Panc1 (cell line): ENCODE measurements around the gene NBPF11. TPM values are rescaled to one million over a fixed set of nuclear protein-coding genes. Genes with fewer than 3 reads are reported as not detected.

Experiments
- ATAC-seq: fragments of 200-7000 bp; cut with Tn5 transposase; 2 replicates; pipeline ENCODE4 v1.9.1; 2020; ENCODE audit warnings: mild to moderate bottlenecking, moderate library complexity
- BruUV-seq: library from RNA; stranded (reverse); fragments of 400-500 nt; replicated peaks from 2 replicates; lab custom pipeline; 2021; lab: Mats Ljungman, UMichigan
- CTCF ChIA-PET: fragments of 300-600 bp; sonication (Branson Sonifier 250); formaldehyde crosslinking; loops from one replicate; lab custom pipeline; 2022; ENCODE audit warnings: antibody characterized with exemption; lab: Charles Lee
- POLR2A ChIA-PET: fragments of 300-600 bp; sonication (Branson Sonifier 250); formaldehyde crosslinking; loops from one replicate; lab custom pipeline; 2022; ENCODE audit warnings: antibody characterized with exemption; lab: Charles Lee
- DNase-seq: peaks from one replicate; pipeline ENCODE4 v3.0.0-alpha.2; 2010; ENCODE audit warnings: low read depth, low spot score
- H3K27ac ChIP-seq: 2 replicates; pipeline ENCODE4 v1.5.1; 2011; ENCODE audit warnings: mild to moderate bottlenecking, low read length, inconsistent platforms
- H3K27me3 ChIP-seq: fragments of 200-500 bp; sonication (Bioruptor generic); 2 replicates; pipeline ENCODE4 v1.6.0; 2014; ENCODE audit warnings: low read length, inconsistent platforms; ENCODE audit not compliant: control insufficient read depth, insufficient read depth
- H3K36me3 ChIP-seq: fragments of 200-500 bp; sonication (Bioruptor generic); 2 replicates; pipeline ENCODE4 v1.5.1; 2014; ENCODE audit warnings: inconsistent platforms, mild to moderate bottlenecking, low read length, moderate library complexity; ENCODE audit not compliant: control insufficient read depth, insufficient read depth
- H3K4me1 ChIP-seq: 2 replicates; pipeline ENCODE4 v1.5.1; 2011; ENCODE audit warnings: inconsistent platforms, mild to moderate bottlenecking, low read length, moderate library complexity; ENCODE audit not compliant: control insufficient read depth, insufficient read depth
- H3K4me3 ChIP-seq, 2 experiments: 2 replicates each; pipeline ENCODE4 v1.5.1; 2011 to 2012; ENCODE audit warnings: low read depth in 2 of 2, low read length in 2 of 2, mild to moderate bottlenecking in 2 of 2, inconsistent platforms in 1 of 2, moderate library complexity in 1 of 2
- H3K9me3 ChIP-seq: fragments of 200-500 bp; sonication (Bioruptor generic); 2 replicates; pipeline ENCODE4 v1.5.1; 2014; ENCODE audit warnings: low read depth, mild to moderate bottlenecking, inconsistent platforms, low read length, moderate library complexity; ENCODE audit not compliant: control insufficient read depth, insufficient read depth
- CTCF ChIP-seq: fragments of 450-650 bp; IDR thresholded peaks from 2 replicates; pipeline ENCODE4 v1.5.1; 2017; ENCODE audit warnings: mild to moderate bottlenecking
- POLR2AphosphoS5 ChIP-seq: IDR thresholded peaks from 2 replicates; pipeline ENCODE4 v1.6.1; 2012; ENCODE audit warnings: mild to moderate bottlenecking, low read depth, low read length, moderate library complexity
- REST ChIP-seq, 2 experiments: IDR thresholded peaks; 2 replicates each; pipeline ENCODE4 v1.6.1; 2011 to 2012; ENCODE audit warnings: low read depth in 2 of 2, control low read depth in 1 of 2, low read length in 1 of 2, mild to moderate bottlenecking in 1 of 2, moderate library complexity in 1 of 2; ENCODE audit not compliant: insufficient read depth in 1 of 2
- SIN3A ChIP-seq: IDR thresholded peaks from 2 replicates; pipeline ENCODE4 v1.6.1; 2012; ENCODE audit warnings: low read depth, mild to moderate bottlenecking, low read length, moderate library complexity, borderline replicate concordance; ENCODE audit not compliant: insufficient read depth
- TCF7L2 ChIP-seq: IDR thresholded peaks from 2 replicates; pipeline ENCODE4 v1.6.1; 2011; ENCODE audit warnings: mild to moderate bottlenecking, low read depth, low read length, inconsistent platforms
- in situ Hi-C: cut with HindIII; loops from 2 replicates; pipeline ENCODE4 v1.10.0; 2016; ENCODE audit warnings: low sequenced_read_pairs, low pct_unique_long_range_greater_than_20kb
- intact Hi-C: fragments of 100-400 bp; cut with micrococcal nuclease; formaldehyde crosslinking; loops from one replicate; pipeline ENCODE4 v1.10.0; 2022; ENCODE audit not compliant: unreplicated experiment
- total RNA-seq: library from RNA; stranded (reverse); gene quantifications from one replicate; pipeline ENCODE4 v1.2.1, GENCODE V29; 2021; ENCODE audit not compliant: unreplicated experiment

The NBPF11 gene
- total RNA-seq, 1 experiment from 2014 or later = 9.2 TPM

- Histone ChIP-seq H3K27me3 (no peaks in the 10 kb centered on the region), H3K4me3 (no peak overlapping the region), H3K27ac (no peak overlapping the region), H3K9me3 (no peaks in the 10 kb centered on the region), H3K36me3 (no peaks in the 10 kb centered on the region), H3K4me1 (no peaks in the 10 kb centered on the region)
- ChIA-PET POLR2A (no interaction called here), CTCF (no interaction called here)
- intact Hi-C loops = no loop called here
- TF ChIP-seq CTCF = no peak
- TF ChIP-seq REST (IDR thresholded peaks at IDR 0.05; ENCODE audit: insufficient read depth in 1 of 2, low read depth in 2 of 2, low read length in 1 of 2) = no peak
- no peak for TF ChIP-seq POLR2AphosphoS5
- TF ChIP-seq TCF7L2 = no peak
- TF ChIP-seq SIN3A = no peak
- ATAC-seq (no peak), DNase-seq (no peak)
- no TSS peak for BruUV-seq
- in situ Hi-C loops = no loop called here
Observed at GRCh38 chr1:148160343-148161052, 8.4 kb upstream of the NBPF11 start.

- CTCF ChIA-PET = no interaction called here
Observed at GRCh38 chr1:148160048-148160342, 7.9 kb upstream of the NBPF11 start.

More at GRCh38 chr1:148160048-148160342, 7.9 kb upstream of the NBPF11 start:
- no peaks in the 10 kb centered on the region for H3K4me1 ChIP-seq
- no peak overlapping the region for H3K27ac ChIP-seq
- H3K36me3 ChIP-seq = no peaks in the 10 kb centered on the region
- DNase-seq = no peak
- no TSS peak for BruUV-seq
- H3K27me3 ChIP-seq = no peaks in the 10 kb centered on the region
- POLR2A ChIA-PET = no interaction called here
- TF ChIP-seq TCF7L2 (no peak), REST (IDR thresholded peaks at IDR 0.05; ENCODE audit: insufficient read depth in 1 of 2, low read depth in 2 of 2, low read length in 1 of 2) (no peak), SIN3A (no peak), CTCF (no peak), POLR2AphosphoS5 (no peak)
- in situ Hi-C loops (no loop called here), intact Hi-C loops (no loop called here)
- H3K9me3 ChIP-seq = no peaks in the 10 kb centered on the region
- no peak overlapping the region for H3K4me3 ChIP-seq
- ATAC-seq = no peak
